ENCODE results near the gene IRF2. TPM values are rescaled to one million over a fixed set of nuclear protein-coding genes. Genes with fewer than 3 reads are reported as not detected.

IRF2 gene
- polyA plus RNA-seq, 1 donor from 2014 or later: 1.4 TPM

GRCh38 chr4:184375027-184375426, 99.3 kb downstream of the IRF2 start:
- no peak overlapping the region for H3K9ac ChIP-seq (ENCODE audit: low read length)
- H3K79me2 ChIP-seq (replicated peaks; ENCODE audit: insufficient read depth, low read length): no peaks in the 10 kb centered on the region
- no peaks in the 10 kb centered on the region for H3K9me2 ChIP-seq (ENCODE audit: insufficient read depth, low read length)

GRCh38 chr4:184373886-184374405, 100.4 kb downstream of the IRF2 start:
- Histone ChIP-seq H3K27me3 (ENCODE audit: insufficient read depth, low read depth, low read length) (no peaks in the 10 kb centered on the region), H3K9me2 (ENCODE audit: insufficient read depth, low read length) (no peaks in the 10 kb centered on the region), H3K4me3 (ENCODE audit: low read length) (no peak overlapping the region), H3K36me3 (ENCODE audit: insufficient read depth, low read length) (no peaks in the 10 kb centered on the region), H2AFZ (ENCODE audit: low read depth, low read length) (no peak overlapping the region), H3K4me2 (ENCODE audit: low read length) (no peak overlapping the region), H3K79me2 (replicated peaks; ENCODE audit: insufficient read depth, low read length) (no peaks in the 10 kb centered on the region), H4K20me1 (ENCODE audit: insufficient read depth) (no peaks in the 10 kb centered on the region), H3K9me3 (ENCODE audit: low read length) (no peaks in the 10 kb centered on the region), H3K9ac (ENCODE audit: low read length) (no peak overlapping the region), H3K27ac (ENCODE audit: low read length) (no peak overlapping the region), H3F3A (ENCODE audit: insufficient read depth, low read length, poor library complexity, severe bottlenecking) (no peaks in the 10 kb centered on the region)
- TF ChIP-seq SMC3 (conservative IDR thresholded peaks at IDR 0.05; ENCODE audit: poor library complexity) (no peak), CTCF (IDR thresholded peaks at IDR 0.05; ENCODE audit: poor library complexity, severe bottlenecking) (no peak), REST (IDR thresholded peaks at IDR 0.05; ENCODE audit: borderline replicate concordance) (no peak), RAD21 (conservative IDR thresholded peaks at IDR 0.05) (no peak), EP300 (conservative IDR thresholded peaks at IDR 0.05; ENCODE audit: poor library complexity, severe bottlenecking) (no peak), TAF1 (IDR thresholded peaks at IDR 0.05; ENCODE audit: low read depth) (no peak), MXI1 (conservative IDR thresholded peaks at IDR 0.05; ENCODE audit: poor library complexity, severe bottlenecking) (no peak)

More at GRCh38 chr4:184375027-184375426, 99.3 kb downstream of the IRF2 start:
- Histone ChIP-seq H3K9me3 (ENCODE audit: low read length) (no peaks in the 10 kb centered on the region), H3K36me3 (ENCODE audit: insufficient read depth, low read length) (no peaks in the 10 kb centered on the region), H4K20me1 (ENCODE audit: insufficient read depth) (no peaks in the 10 kb centered on the region), H3K4me2 (ENCODE audit: low read length) (no peak overlapping the region), H3F3A (ENCODE audit: insufficient read depth, low read length, poor library complexity, severe bottlenecking) (no peaks in the 10 kb centered on the region), H3K4me3 (ENCODE audit: low read length) (no peak overlapping the region), H3K27ac (ENCODE audit: low read length) (no peak overlapping the region), H2AFZ (ENCODE audit: low read depth, low read length) (no peak overlapping the region), H3K27me3 (ENCODE audit: insufficient read depth, low read depth, low read length) (no peaks in the 10 kb centered on the region)
- no peak for TF ChIP-seq MXI1 (conservative IDR thresholded peaks at IDR 0.05; ENCODE audit: poor library complexity, severe bottlenecking)
- no peak for TF ChIP-seq EZH2 (IDR thresholded peaks at IDR 0.05; ENCODE audit: borderline replicate concordance, insufficient read depth, low read length, poor library complexity, severe bottlenecking)
- no peak for TF ChIP-seq EP300 (conservative IDR thresholded peaks at IDR 0.05; ENCODE audit: poor library complexity, severe bottlenecking)
- no peak for TF ChIP-seq REST (IDR thresholded peaks at IDR 0.05; ENCODE audit: borderline replicate concordance)
- no peak for TF ChIP-seq CTCF (IDR thresholded peaks at IDR 0.05; ENCODE audit: poor library complexity, severe bottlenecking)
